Measurements from ENCODE around the gene GDAP2.

The GDAP2 gene, protein sequence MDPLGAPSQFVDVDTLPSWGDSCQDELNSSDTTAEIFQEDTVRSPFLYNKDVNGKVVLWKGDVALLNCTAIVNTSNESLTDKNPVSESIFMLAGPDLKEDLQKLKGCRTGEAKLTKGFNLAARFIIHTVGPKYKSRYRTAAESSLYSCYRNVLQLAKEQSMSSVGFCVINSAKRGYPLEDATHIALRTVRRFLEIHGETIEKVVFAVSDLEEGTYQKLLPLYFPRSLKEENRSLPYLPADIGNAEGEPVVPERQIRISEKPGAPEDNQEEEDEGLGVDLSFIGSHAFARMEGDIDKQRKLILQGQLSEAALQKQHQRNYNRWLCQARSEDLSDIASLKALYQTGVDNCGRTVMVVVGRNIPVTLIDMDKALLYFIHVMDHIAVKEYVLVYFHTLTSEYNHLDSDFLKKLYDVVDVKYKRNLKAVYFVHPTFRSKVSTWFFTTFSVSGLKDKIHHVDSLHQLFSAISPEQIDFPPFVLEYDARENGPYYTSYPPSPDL

DNA sequence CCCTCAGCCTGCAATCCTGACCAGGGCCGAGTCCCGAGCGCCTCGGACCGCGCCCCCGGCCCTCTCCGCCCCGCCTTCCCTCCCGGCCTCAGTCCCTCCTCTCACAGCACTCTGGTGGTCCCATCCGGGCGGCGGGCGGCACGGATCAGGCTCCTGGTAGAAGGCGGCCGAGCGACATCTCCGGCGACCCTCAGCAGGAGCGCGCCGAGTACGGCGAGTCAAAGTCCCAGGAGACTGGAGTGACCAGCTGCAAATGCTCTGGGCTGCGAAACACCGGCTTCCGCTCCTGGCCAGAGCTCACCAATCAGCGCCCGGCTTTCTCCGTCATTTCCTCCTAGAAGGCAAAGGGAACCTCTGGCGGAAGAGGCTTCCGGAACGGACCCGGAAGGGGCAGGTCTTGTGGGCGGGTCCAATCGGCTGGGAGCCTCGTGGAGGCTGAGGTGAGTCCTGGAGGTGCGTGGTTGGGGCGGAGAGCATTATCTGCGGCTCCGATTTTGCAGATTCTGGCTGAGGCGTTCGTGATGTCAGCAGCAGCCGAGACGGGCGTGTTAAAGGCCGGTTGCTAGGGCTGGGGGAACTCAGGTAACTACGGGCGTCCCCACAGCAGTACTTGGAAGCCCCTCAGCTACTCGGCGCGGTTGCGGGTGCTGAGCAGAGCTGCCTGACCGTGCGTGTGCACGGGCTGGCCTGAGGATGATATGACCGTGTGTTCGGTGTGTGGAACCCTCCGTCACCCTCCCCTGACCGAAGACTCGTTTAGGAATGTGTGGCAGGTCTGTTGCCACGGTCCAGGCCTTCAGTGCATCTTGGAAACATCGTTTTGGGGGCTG, at the start of gene GDAP2, which contains the start of gene WDR3:
TSS of gene GDAP2 (minus strand) at position 279 of the 830 bp plus-strand sequence. CDS start 9,264 bp downstream, outside the sequence.
TSS of gene WDR3 (plus strand) at position 397 of the 830 bp plus-strand sequence. CDS start 3,581 bp downstream, outside the sequence.
- TF ChIP-seq, protein P1, sequence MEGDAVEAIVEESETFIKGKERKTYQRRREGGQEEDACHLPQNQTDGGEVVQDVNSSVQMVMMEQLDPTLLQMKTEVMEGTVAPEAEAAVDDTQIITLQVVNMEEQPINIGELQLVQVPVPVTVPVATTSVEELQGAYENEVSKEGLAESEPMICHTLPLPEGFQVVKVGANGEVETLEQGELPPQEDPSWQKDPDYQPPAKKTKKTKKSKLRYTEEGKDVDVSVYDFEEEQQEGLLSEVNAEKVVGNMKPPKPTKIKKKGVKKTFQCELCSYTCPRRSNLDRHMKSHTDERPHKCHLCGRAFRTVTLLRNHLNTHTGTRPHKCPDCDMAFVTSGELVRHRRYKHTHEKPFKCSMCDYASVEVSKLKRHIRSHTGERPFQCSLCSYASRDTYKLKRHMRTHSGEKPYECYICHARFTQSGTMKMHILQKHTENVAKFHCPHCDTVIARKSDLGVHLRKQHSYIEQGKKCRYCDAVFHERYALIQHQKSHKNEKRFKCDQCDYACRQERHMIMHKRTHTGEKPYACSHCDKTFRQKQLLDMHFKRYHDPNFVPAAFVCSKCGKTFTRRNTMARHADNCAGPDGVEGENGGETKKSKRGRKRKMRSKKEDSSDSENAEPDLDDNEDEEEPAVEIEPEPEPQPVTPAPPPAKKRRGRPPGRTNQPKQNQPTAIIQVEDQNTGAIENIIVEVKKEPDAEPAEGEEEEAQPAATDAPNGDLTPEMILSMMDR (IDR thresholded peaks at IDR 0.05; ENCODE audit: low read depth, low read length, missing control alignments) = no peak
- DNase-seq (ENCODE audit: low read depth) = peak; percentile 92
- peak within 1 kb of the TSS; percentile 74 for H3K4me3 ChIP-seq (ENCODE audit: low read depth, low read length)
- in situ Hi-C loops (cut with HindIII; ENCODE audit: low sequenced_read_pairs) = no loop called here

DNA sequence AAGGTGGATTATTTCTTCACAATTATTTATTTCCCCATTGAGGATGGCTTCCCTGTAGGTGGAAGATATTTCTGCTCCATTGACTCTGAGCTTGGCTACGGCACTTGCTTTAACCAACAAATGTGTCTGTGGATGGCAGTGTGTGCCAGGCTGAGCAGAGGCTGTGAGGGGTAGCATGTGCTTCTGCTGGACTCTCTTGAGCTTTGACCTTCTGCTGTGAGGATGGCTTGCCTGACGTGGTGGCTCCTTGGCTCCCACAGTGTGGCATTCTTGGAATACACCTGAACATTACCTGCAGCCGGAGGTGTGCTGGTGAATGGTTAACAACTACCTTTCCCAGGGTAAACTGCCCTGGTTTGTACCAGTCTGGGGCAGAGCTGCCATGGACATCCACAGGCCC, 47.0 kb upstream of the GDAP2 start:
- H3K4me3 ChIP-seq (ENCODE audit: low read depth, low read length) = no peak overlapping the region
- no peak for DNase-seq (ENCODE audit: low read depth)
- TF ChIP-seq, protein P1 (IDR thresholded peaks at IDR 0.05; ENCODE audit: low read depth, low read length, missing control alignments) = no peak
- in situ Hi-C loops (cut with HindIII; ENCODE audit: low sequenced_read_pairs) = no loop called here

DNA sequence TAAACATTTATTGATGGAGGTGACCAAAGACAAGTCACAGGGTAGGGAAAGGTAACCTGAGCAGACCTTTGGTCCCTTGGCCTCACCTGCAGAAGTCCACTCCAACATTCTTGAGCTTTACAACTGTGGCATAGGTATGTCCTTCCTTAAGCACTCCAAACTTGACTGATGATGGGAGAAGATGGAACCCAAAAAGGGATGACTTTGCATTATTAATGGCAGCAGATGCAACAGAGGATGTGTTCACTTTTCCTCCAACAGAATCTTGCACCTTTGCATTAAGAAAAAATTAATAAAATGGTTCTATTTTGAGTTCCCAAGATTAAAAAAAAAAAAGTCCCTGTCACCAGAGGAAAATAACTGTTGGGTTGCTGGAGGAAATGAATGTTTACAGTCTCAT, 42.4 kb upstream of the GDAP2 start:
- in situ Hi-C loops (cut with HindIII; ENCODE audit: low sequenced_read_pairs) = no loop called here
- TF ChIP-seq, protein P1 (IDR thresholded peaks at IDR 0.05; ENCODE audit: low read depth, low read length, missing control alignments) = no peak
- DNase-seq (ENCODE audit: low read depth) = no peak
- no peak overlapping the region for H3K4me3 ChIP-seq (ENCODE audit: low read depth, low read length)

DNA sequence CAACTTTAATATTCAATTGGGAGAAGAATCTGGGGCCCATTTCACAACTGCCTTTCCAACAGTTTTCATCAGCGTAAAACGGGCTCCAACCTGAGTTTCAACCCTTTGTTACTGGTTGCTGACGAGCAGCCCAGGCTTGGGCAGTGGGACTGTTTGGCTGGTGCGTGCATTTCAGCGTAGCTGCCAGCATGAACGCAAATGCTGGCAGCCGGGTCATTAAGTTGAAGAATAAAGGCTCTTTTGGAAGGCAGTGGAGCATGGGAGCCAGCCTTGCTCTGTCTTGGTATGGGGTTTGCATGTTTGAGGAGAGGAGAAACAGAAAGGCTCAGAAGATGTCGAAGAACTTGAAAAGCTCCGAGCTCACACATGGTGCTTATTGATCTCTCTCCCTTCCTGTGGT, 40.8 kb upstream of the GDAP2 start:
- H3K4me3 ChIP-seq (ENCODE audit: low read depth, low read length) = no peak overlapping the region
- in situ Hi-C loops (cut with HindIII; ENCODE audit: low sequenced_read_pairs) = no loop called here
- DNase-seq (ENCODE audit: low read depth) = no peak
- TF ChIP-seq, protein P1 (IDR thresholded peaks at IDR 0.05; ENCODE audit: low read depth, low read length, missing control alignments) = no peak

DNA sequence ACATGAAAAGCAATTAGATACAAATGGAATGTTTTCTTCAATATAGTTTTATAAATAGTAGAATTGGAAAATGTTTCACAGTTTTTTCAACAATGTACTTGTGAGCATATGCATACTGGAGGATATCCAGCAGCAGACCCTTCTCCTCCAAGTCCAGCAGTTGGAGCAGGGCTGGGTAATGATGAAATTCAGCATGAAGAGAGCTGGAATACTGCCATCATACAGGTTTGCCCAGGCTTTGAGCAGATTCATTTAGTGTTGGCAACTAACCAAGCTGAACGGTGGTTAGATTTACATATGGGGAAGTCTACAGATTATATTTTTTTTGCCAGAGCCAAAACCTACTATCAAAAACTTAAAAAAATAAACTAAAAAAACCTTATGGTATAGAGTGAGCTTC, 38.5 kb upstream of the GDAP2 start:
- TF ChIP-seq, protein P1 (IDR thresholded peaks at IDR 0.05; ENCODE audit: low read depth, low read length, missing control alignments) = no peak
- H3K4me3 ChIP-seq (ENCODE audit: low read depth, low read length) = no peak overlapping the region
- in situ Hi-C loops (cut with HindIII; ENCODE audit: low sequenced_read_pairs) = no loop called here
- peak; percentile 79 for DNase-seq (ENCODE audit: low read depth)

DNA sequence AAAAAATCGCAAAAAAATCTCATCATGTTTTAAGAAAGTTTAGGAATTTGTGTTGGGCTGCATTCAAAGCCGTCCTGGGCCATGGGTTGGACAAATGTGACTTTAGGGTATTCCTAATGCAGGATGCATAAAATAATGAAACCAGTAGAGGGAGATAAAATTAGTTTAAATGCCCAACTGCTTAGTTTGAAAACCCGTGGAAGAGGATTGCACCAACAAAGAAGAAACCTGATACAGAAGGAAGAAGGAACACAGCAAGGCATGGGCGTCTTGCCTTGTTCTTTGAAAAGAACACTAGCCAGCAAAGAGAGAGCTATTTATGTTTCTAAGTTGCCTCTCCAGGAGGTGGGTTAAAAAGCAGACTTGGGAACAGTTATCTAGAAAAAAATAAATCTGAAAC, 38.1 kb upstream of the GDAP2 start:
- TF ChIP-seq, protein P1 (IDR thresholded peaks at IDR 0.05; ENCODE audit: low read depth, low read length, missing control alignments) = peak; percentile 51
- in situ Hi-C loops (cut with HindIII; ENCODE audit: low sequenced_read_pairs) = no loop called here
- H3K4me3 ChIP-seq (ENCODE audit: low read depth, low read length) = no peak overlapping the region
- peak; percentile 78 for DNase-seq (ENCODE audit: low read depth)

All from astrocyte of the cerebellum (primary cell).